GM10266 (cell line): ENCODE measurements around the gene DOK7.

Experiments used
- DNase-seq: peaks from one replicate; pipeline ENCODE4 v3.0.0; 2012; ENCODE audit errors: extremely low spot score
- TF ChIP-seq, protein P1 (sequence below): IDR thresholded peaks from 2 replicates; pipeline ENCODE4 v1.5.1; 2012; ENCODE audit warnings: mild to moderate bottlenecking, low read depth; ENCODE audit not compliant: control insufficient read depth, insufficient read depth; ENCODE audit errors: missing control alignments

The DOK7 gene

DNA sequence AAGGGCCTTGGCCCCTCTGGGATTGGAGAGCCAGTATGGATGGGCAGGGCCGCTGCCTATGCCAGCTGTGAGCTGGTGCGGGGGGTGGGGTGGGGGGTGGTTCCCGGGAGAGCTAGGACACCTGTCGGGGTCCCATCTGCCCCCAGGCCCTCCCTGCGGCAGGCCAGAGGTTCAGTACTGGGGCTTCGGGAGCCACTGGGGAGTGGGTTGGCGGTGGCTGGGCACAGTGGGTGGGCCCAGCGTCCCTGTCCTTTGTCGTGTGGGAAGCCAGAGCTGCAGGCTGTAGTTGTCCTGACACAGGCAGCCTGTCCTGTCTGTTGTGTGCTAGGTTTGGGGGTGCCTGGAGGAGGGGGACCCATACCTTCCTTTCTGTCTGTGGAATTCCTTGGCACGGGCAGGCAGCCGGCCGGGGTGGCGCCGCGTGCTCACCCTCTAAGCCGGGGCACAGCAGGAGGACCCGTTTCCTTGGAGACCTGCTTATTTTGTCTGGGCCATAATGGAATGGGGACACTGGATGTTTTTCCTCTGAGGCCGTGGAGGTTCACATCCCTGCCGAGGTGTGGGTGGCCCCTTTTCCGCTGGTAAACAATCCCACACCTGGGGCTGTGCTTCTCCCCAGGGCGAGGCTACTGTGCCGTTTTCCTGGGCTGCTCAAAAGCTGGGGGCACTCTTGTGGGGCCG, 14.8 kb downstream of the DOK7 start:
- TF ChIP-seq, protein P1, sequence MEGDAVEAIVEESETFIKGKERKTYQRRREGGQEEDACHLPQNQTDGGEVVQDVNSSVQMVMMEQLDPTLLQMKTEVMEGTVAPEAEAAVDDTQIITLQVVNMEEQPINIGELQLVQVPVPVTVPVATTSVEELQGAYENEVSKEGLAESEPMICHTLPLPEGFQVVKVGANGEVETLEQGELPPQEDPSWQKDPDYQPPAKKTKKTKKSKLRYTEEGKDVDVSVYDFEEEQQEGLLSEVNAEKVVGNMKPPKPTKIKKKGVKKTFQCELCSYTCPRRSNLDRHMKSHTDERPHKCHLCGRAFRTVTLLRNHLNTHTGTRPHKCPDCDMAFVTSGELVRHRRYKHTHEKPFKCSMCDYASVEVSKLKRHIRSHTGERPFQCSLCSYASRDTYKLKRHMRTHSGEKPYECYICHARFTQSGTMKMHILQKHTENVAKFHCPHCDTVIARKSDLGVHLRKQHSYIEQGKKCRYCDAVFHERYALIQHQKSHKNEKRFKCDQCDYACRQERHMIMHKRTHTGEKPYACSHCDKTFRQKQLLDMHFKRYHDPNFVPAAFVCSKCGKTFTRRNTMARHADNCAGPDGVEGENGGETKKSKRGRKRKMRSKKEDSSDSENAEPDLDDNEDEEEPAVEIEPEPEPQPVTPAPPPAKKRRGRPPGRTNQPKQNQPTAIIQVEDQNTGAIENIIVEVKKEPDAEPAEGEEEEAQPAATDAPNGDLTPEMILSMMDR, result no peak
- DNase-seq, result no peak

DNA sequence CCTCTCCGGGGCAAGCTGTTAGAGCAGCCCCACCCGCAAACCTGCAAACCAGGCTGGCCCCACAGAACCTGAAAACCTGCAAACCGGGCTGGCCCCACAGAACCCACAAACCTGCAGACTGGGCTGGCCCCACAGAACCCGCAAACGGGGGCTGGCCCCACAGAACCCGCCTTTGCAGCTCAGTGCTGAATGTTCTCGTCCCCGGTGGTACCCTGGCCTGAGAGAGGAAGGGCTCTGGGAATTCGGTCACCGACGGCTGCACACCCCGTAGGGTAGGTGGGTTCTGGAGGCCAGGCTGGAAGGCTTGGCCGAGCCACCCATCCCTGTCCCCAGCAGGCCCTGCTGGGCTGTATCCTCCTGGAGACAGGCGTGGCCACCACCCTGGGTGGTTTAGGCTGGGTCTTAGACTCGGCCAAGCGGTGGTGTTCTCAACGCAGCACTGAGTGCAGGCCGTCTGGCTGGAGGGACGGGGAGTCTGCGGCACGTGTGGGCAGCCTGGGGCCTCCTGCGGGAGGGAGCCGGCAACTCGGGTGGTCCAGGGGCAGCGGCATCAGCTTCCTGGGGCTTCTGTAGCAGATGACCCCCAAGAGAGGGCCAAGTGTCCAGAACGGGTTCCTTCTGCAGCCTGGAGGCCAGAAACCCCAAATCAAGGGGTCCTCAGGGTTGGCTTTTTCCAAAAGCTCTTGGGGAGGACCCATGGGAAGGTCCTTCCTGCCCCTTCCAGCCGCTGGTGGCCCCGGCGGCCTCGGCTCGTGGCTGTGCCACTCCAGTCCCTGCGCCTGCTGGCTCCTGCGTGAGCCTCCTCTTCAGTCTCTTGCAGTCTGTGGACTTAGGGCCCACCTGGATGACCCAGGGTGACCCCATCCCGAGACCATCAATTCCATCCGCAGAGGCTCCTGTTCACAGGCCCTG, 15.6 kb downstream of the DOK7 start:
- DNase-seq, result no peak
- TF ChIP-seq, protein P1, result no peak

DNA sequence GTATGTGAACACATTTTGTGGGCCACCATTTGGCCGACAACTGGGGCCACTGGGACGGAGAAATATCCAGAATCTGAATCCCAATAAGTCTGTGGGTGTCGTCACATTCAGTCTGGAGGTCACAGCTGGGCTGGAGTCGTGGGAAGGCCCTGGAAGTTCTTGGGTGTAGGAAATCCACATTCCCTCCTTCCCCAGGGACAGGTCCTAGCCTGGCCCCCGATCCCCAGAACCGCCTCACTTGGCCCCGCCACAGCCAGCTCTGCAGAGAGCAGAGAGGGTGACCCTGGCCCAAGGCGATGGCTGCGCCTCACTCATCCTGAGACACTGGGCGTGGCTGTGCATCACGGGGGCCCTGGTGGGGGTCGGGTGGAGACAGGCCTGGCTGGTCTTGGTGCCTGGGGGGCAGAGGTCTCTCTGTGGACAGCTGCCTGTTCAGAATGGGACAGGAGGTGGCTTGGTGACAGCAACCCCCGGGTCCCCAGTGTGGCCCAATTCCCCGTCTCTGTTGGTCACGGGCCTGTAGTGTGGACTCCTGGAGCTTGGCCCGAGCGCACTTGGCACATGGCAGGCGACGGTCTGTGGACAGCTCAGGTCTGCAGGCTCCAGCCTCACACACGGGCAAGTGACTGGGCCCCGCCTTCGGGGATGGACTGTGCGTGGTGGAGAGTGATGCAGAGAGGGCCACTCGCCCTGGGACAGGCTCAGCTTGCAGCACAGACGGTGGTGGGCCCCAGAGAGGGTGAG, 16.4 kb downstream of the DOK7 start:
- TF ChIP-seq, protein P1, result no peak
- no peak for DNase-seq

DNA sequence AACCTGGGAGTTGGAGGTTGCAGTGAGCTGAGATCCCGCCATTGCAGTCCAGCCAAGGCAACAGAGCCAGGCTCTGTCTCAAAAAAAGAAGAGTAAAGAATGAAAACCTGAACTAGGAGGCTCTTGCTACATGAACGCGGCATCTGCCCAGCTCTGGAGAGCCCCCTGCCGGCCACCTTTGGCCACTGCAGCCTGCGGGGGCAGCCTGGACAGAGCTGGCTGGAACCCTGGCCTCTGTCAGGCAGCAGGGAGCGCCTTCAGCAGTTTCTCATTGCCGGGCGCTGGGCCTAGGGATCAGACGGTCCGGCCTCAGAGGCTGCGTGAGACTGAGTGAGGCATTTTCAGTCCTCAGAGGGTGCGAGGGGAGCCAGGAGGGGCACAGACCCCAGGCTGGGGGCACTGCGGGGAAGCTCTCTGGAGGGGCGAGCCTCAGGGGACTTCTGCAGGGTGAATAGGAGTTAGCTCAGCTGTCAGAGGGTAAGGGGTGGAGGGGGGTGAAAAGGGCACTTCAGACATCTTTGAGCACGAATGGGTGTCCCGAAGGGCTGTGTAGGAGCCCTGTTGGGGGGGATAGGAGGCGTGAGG, 17.5 kb downstream of the DOK7 start:
- TF ChIP-seq, protein P1, result peak; percentile 98

DNA sequence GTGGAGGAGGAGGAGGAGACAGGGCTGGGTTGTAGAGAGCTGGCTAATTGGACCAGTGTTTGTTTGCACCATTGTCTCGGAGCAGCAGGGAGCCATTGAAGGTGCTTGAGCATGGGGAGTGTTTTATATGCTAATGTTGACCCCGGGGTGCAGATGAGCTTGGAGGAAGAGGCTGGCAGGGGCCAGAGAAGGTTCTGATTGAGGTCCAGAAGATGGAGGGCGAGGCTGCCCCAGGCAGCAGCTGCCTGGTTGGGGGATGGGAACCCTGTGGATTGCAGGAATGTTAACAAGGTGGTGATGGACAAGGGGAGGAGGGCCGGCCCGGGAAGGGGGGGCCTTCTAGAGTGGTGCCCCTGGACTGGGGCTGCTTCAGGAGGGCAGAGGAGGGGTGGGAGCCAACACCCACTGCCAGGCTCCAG, 18.0 kb downstream of the DOK7 start:
- TF ChIP-seq, protein P1, result no peak
- DNase-seq, result no peak

More for the DNA sequence above, 17.5 kb downstream of the DOK7 start:
- peak; percentile 89 for DNase-seq

DNA sequence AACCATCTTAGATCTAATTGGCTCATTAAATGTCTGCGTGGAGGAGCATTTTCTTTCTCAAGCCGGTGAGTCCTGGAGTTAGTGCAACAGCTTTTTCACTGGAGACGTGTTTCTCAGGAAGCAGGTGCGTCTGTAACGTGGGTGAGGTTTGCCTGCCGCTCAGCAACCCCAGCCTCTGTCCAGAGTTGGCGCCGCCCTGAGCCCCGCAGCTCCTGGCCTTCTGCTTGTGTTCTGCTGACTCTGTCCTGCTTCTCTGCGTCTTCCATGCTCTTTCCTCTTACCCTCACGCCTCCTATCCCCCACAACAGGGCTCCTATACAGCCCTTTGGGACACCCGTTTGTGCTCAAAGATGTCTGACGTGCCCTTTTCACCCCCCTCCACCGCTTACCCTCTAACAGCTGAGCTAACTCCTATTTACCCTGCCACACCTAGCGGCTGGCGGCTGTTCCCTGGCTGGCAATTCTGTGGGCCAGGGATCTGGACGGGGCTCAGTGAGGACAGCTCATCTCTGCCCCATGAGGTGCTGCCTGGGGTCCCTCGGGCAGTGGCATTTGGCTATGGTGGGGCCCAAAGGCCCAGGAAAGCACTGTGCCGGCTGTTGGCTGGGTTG, 18.8 kb downstream of the DOK7 start:
- DNase-seq, result no peak
- TF ChIP-seq, protein P1, result no peak
